KMS-11 (cell line): ENCODE measurements around the gene SCN7A.

Experiments
- H2AFZ ChIP-seq: fragments of 200-600 bp; sonication (generic); 2 replicates; pipeline ENCODE4 v1.6.1; 2016; ENCODE audit warnings: antibody characterized with exemption, mixed run types, low read depth
- H3K27ac ChIP-seq: fragments of 200-600 bp; sonication (generic); 2 replicates; pipeline ENCODE4 v1.6.1; 2016; ENCODE audit warnings: mild to moderate bottlenecking, mixed run types
- H3K27me3 ChIP-seq: fragments of 200-600 bp; sonication (generic); 2 replicates; pipeline ENCODE4 v1.6.1; 2017; ENCODE audit warnings: mild to moderate bottlenecking, low read depth, mixed run types, moderate library complexity; ENCODE audit not compliant: insufficient read depth
- H3K36me3 ChIP-seq: fragments of 200-600 bp; sonication (generic); 2 replicates; pipeline ENCODE4 v1.6.1; 2017; ENCODE audit warnings: mild to moderate bottlenecking, mixed run types; ENCODE audit not compliant: insufficient read depth
- H3K4me1 ChIP-seq: fragments of 200-600 bp; sonication (generic); 2 replicates; pipeline ENCODE4 v1.6.1; 2016; ENCODE audit warnings: mild to moderate bottlenecking, low read depth, mixed run types; ENCODE audit not compliant: poor library complexity, severe bottlenecking
- H3K4me2 ChIP-seq: fragments of 200-600 bp; sonication (generic); 2 replicates; pipeline ENCODE4 v1.7.0; 2016; ENCODE audit warnings: mild to moderate bottlenecking, mixed run types
- H3K4me3 ChIP-seq: fragments of 200-600 bp; sonication (generic); IDR thresholded peaks from 2 replicates; pipeline ENCODE4 v1.6.1; 2017; ENCODE audit warnings: low read depth, low read length, mixed read lengths; ENCODE audit not compliant: insufficient read depth
- H3K79me2 ChIP-seq: fragments of 200-600 bp; sonication (generic); 2 replicates; pipeline ENCODE4 v1.6.1; 2016; ENCODE audit warnings: low read depth, mixed run types; ENCODE audit not compliant: insufficient read depth
- H3K9ac ChIP-seq: fragments of 200-600 bp; sonication (generic); 2 replicates; pipeline ENCODE4 v1.6.1; 2016; ENCODE audit warnings: mild to moderate bottlenecking, mixed run types
- H4K20me1 ChIP-seq: fragments of 200-600 bp; sonication (generic); 2 replicates; pipeline ENCODE4 v1.6.1; 2016; ENCODE audit warnings: mild to moderate bottlenecking, mixed run types; ENCODE audit not compliant: insufficient read depth
- TF ChIP-seq, protein P1 (sequence below): fragments of 200-600 bp; sonication (generic); conservative IDR thresholded peaks from 2 replicates; pipeline ENCODE4 v1.6.1; 2017; ENCODE audit warnings: low read depth, mild to moderate bottlenecking, antibody characterized with exemption, low read length, moderate library complexity, mixed read lengths

The SCN7A gene

DNA sequence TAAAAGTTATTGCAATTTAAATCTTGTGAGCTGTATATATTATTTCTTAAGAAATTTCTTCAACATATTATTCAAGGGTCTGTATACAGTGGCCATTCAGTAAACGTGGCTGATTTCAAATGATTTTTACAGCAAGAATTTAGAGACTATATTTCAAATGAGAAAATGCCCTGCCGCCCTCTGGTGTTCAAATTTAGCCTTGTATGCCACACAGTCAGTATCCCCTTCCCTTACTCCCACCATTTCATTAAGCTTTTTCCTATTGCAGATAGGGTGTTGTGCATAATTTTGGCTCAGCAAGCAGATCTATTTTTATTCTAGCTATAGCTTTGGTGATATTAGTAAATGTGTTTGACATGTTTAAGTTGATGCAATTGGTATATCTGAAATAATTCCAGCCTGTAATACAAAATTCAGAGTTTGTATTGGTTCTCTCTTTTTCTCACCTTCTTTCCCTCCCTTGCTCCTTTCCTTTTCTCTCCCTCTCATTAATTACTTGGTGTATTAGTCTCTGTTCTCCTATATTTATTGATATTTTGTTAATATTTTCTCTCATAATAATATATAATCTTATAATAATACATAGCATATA is 22.8 kb upstream of the SCN7A start:
- no peaks in the 10 kb centered on the region for H4K20me1 ChIP-seq
- H3K36me3 ChIP-seq: no peaks in the 10 kb centered on the region
- no peak overlapping the region for H3K4me3 ChIP-seq
- H3K79me2 ChIP-seq: no peaks in the 10 kb centered on the region
- no peak overlapping the region for H2AFZ ChIP-seq
- H3K9ac ChIP-seq: no peak overlapping the region
- no peaks in the 10 kb centered on the region for H3K27me3 ChIP-seq
- H3K4me2 ChIP-seq: no peak overlapping the region
- H3K27ac ChIP-seq: no peak overlapping the region
- H3K4me1 ChIP-seq: no peaks in the 10 kb centered on the region
- TF ChIP-seq, protein P1, sequence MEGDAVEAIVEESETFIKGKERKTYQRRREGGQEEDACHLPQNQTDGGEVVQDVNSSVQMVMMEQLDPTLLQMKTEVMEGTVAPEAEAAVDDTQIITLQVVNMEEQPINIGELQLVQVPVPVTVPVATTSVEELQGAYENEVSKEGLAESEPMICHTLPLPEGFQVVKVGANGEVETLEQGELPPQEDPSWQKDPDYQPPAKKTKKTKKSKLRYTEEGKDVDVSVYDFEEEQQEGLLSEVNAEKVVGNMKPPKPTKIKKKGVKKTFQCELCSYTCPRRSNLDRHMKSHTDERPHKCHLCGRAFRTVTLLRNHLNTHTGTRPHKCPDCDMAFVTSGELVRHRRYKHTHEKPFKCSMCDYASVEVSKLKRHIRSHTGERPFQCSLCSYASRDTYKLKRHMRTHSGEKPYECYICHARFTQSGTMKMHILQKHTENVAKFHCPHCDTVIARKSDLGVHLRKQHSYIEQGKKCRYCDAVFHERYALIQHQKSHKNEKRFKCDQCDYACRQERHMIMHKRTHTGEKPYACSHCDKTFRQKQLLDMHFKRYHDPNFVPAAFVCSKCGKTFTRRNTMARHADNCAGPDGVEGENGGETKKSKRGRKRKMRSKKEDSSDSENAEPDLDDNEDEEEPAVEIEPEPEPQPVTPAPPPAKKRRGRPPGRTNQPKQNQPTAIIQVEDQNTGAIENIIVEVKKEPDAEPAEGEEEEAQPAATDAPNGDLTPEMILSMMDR: peak; percentile 29; the same call in 1 of the 2 replicates

DNA sequence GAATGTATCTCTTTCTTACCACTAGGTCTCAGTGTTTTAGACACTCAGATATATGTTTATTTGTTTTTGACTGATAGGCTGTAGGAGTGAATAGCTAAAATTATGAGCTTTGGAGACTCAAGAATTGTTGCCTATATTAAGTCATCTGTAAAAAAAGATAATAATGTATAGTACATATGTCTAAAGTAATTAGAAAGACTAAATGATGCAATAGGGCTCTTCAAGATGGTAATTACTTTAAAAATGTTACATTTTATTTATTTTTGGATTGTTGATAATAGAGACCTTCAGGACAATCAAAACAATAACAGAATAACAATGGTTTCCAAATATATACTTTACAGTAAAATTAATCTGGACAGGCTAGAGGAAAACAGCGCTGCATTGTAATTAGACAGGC is 19.9 kb upstream of the SCN7A start:
- Histone ChIP-seq H2AFZ (no peak overlapping the region), H3K4me1 (no peaks in the 10 kb centered on the region), H4K20me1 (no peaks in the 10 kb centered on the region), H3K4me2 (no peak overlapping the region), H3K4me3 (no peak overlapping the region), H3K27ac (no peak overlapping the region), H3K27me3 (no peaks in the 10 kb centered on the region), H3K9ac (no peak overlapping the region), H3K36me3 (no peaks in the 10 kb centered on the region), H3K79me2 (no peaks in the 10 kb centered on the region)
- TF ChIP-seq, protein P1: no peak

DNA sequence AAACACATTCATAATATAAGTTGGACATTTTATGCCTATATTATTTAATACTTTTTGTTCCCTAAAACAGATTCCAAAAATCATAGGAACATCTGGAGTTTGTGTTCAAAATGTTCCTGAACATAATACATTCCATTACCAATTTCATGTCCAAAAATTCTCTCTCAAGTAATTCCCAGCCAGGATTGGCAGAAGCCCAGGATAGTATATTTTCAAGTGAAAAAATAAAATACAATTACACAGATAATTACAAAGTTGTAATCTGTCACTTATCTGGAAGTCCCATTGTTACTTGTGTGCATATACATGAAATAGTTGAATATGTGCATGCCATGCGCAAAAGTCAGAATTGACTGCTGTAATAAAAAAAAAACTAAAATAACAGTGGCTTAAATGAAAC is 5.2 kb upstream of the SCN7A start:
- H4K20me1 ChIP-seq: no peaks in the 10 kb centered on the region
- no peaks in the 10 kb centered on the region for H3K79me2 ChIP-seq
- no peaks in the 10 kb centered on the region for H3K4me1 ChIP-seq
- H3K36me3 ChIP-seq: no peaks in the 10 kb centered on the region
- no peak overlapping the region for H3K4me3 ChIP-seq
- no peaks in the 10 kb centered on the region for H3K27me3 ChIP-seq
- no peak overlapping the region for H3K4me2 ChIP-seq
- TF ChIP-seq, protein P1: no peak
- H3K27ac ChIP-seq: no peak overlapping the region
- no peak overlapping the region for H2AFZ ChIP-seq
- no peak overlapping the region for H3K9ac ChIP-seq

DNA sequence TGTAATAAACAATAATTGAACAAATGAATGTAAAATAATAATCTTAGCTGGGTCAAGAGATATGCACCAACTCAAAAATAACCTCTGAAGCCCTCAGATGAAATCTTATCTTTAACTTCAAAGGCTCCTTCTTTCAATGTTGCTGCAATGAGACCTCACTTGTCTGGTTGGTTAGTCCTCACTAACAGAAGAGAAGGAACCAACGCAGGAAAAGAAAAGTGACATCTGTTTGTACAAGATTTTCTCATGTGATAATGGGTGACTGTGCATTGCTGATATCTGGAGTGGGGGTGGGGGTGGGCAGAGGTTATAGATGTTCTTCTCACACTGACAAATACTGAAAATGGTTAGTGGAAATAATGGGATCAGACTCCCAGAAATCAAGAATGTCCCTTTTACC is 2.6 kb downstream of the SCN7A start:
- Histone ChIP-seq H3K4me2 (no peak overlapping the region), H3K27me3 (no peaks in the 10 kb centered on the region), H4K20me1 (no peaks in the 10 kb centered on the region), H3K27ac (no peak overlapping the region), H3K9ac (no peak overlapping the region), H3K4me3 (no peak overlapping the region), H3K36me3 (no peaks in the 10 kb centered on the region), H3K79me2 (no peaks in the 10 kb centered on the region), H3K4me1 (no peaks in the 10 kb centered on the region), H2AFZ (no peak overlapping the region)
- TF ChIP-seq, protein P1: no peak
